Measurements from ENCODE around the gene DRD4.

Gene DRD4

DNA sequence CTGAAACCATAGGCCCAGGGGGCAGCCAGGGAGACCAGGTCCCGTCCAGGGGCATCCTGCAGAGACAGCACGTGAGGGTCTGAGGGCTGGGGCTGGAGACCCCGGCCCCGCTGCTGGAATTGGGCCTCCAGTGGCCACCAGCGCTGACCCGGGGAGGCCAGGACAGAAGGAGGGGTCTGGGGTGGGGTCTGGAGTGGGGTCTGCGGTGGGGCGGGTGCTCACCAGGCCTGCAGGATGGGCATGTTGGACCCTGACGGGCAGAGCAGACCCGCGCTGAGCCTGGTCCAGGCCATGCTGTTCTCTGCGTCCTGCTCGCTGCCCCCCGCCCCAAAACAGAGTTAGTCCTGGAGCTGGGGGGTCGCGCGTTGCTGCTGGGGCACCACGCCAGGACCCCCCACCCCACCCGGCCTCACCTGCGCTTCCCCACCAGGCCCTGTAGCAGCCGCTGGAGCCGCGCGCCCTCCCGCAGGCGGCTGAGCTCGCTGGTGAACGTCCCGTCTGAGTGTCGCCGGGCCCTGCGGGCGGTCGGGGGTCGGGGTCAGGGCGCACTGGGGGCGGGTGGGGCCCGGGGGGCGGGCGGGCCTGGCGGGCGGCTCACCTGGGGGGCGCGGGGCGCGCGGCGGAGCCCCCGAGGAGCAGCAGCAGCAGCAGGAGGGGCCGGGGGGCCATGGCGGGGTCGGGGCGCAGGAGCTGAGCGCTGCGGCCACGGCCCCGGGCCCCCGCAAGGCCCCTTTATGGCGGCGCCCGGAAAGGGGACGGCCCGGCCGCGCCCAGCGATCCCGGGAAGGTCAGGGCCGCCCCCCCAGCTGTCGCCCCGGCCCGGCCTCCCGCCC is 10.4 kb upstream of the DRD4 start, which contains the start of gene SCT:
Gene SCT, minus strand, starts transcription at position 707 of the 833 bp plus-strand sequence. Its CDS starts 38 bp downstream, at position 669.
- no peak within 1 kb of the TSS for H3K4me3 ChIP-seq (ENCODE audit: low read depth, low read length)
- TF ChIP-seq MYC (IDR thresholded peaks at IDR 0.05; ENCODE audit: low read depth, low read length) (no peak), POLR2A (IDR thresholded peaks at IDR 0.05; ENCODE audit: extremely low read depth, insufficient read length) (no peak)
- DNase-seq (ENCODE audit: low read depth) = no peak

DNA sequence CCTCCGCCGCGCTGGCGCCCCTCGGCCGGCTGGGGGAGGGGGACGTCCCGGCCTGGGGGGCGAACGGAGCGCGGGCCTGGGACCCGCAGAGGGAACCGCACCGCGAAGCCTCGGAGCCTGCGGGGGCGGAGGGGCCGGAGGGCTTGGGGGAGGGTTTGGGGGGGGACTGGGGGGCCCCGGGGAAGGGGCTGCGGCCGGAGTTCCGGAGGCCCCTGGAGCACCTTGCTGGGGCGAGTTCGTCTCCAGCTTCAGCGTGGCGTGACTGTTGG is 9.8 kb upstream of the DRD4 start:
- no peak for DNase-seq (ENCODE audit: low read depth)
- H3K4me3 ChIP-seq (ENCODE audit: low read depth, low read length) = no peak overlapping the region
- TF ChIP-seq, protein P1, sequence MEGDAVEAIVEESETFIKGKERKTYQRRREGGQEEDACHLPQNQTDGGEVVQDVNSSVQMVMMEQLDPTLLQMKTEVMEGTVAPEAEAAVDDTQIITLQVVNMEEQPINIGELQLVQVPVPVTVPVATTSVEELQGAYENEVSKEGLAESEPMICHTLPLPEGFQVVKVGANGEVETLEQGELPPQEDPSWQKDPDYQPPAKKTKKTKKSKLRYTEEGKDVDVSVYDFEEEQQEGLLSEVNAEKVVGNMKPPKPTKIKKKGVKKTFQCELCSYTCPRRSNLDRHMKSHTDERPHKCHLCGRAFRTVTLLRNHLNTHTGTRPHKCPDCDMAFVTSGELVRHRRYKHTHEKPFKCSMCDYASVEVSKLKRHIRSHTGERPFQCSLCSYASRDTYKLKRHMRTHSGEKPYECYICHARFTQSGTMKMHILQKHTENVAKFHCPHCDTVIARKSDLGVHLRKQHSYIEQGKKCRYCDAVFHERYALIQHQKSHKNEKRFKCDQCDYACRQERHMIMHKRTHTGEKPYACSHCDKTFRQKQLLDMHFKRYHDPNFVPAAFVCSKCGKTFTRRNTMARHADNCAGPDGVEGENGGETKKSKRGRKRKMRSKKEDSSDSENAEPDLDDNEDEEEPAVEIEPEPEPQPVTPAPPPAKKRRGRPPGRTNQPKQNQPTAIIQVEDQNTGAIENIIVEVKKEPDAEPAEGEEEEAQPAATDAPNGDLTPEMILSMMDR (IDR thresholded peaks at IDR 0.05; ENCODE audit: low read depth, low read length) = no peak
- TF ChIP-seq POLR2A (IDR thresholded peaks at IDR 0.05; ENCODE audit: extremely low read depth, insufficient read length) (no peak), MYC (IDR thresholded peaks at IDR 0.05; ENCODE audit: low read depth, low read length) (no peak)
- TF ChIP-seq, protein P2, sequence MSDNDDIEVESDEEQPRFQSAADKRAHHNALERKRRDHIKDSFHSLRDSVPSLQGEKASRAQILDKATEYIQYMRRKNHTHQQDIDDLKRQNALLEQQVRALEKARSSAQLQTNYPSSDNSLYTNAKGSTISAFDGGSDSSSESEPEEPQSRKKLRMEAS (IDR thresholded peaks at IDR 0.05; ENCODE audit: low read depth, low read length) = no peak

DNA sequence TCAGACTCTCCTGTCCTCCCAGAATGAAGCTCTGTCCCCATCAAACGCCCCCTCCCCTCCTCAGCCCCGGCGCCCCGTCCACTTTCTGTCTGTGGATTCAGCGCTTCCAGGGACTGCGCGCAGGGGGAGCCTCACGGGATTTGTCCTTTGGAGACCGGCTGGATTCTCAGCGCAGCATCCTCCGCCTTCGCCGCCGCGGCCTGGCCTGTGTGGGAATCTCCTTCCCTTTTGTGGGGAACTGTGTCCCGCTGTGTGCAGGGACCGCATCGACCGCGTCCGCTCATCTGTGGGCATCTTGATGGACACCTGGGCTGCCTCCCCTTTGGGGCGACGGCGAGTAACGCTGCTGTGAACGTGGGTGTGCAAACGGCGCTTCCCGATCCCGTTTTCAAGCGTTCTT is 9.0 kb upstream of the DRD4 start:
- peak; percentile 67 for DNase-seq (ENCODE audit: low read depth)
- TF ChIP-seq, protein P2 (IDR thresholded peaks at IDR 0.05; ENCODE audit: low read depth, low read length) = no peak
- TF ChIP-seq MYC (IDR thresholded peaks at IDR 0.05; ENCODE audit: low read depth, low read length) (no peak; the same call in 1 of the 2 replicates), POLR2A (IDR thresholded peaks at IDR 0.05; ENCODE audit: extremely low read depth, insufficient read length) (no peak)
- TF ChIP-seq, protein P1 (IDR thresholded peaks at IDR 0.05; ENCODE audit: low read depth, low read length) = no peak
- H3K4me3 ChIP-seq (ENCODE audit: low read depth, low read length) = peak overlapping the region; percentile 41

DNA sequence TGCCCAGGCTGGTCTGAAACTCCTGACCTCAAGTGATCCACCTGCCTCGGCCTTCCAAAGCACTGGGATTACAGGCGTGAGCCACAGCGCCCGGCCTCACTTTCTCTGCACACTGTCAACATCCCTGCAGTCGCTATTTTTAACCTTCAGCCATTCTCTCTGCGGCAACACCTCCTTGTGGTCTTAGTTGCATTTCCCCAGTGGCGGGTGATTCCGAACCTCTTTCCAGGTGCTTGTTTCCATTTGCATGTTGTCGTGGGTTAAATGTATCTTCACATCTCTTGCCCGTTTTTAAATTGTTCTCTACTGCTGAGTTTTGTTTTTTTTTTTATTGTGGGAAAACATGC is 7.9 kb upstream of the DRD4 start:
- H3K4me3 ChIP-seq (ENCODE audit: low read depth, low read length) = no peak overlapping the region
- TF ChIP-seq, protein P2 (IDR thresholded peaks at IDR 0.05; ENCODE audit: low read depth, low read length) = no peak
- TF ChIP-seq POLR2A (IDR thresholded peaks at IDR 0.05; ENCODE audit: extremely low read depth, insufficient read length) (no peak), MYC (IDR thresholded peaks at IDR 0.05; ENCODE audit: low read depth, low read length) (no peak)
- TF ChIP-seq, protein P1 (IDR thresholded peaks at IDR 0.05; ENCODE audit: low read depth, low read length) = no peak
- DNase-seq (ENCODE audit: low read depth) = no peak

DNA sequence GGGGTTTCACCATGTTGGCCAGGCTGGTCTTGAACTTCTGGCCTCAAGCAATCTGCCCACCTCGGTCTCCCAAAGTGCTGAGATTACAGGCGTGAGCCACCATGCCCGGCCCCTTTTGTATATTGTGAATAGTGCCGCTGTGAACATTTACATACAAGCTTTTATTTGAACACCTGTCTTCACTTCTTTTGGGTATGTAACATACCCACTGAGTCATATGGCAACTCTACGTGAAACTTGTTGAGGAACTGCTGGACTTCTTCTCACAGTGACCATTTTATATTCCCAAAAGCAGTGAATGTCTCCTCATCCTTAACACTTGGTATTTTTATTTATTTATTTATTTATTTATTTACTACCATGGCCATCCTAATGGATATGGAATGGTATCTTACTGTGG is 6.2 kb upstream of the DRD4 start:
- no peak for DNase-seq (ENCODE audit: low read depth)
- TF ChIP-seq, protein P1 (IDR thresholded peaks at IDR 0.05; ENCODE audit: low read depth, low read length) = no peak
- H3K4me3 ChIP-seq (ENCODE audit: low read depth, low read length) = no peak overlapping the region

DNA sequence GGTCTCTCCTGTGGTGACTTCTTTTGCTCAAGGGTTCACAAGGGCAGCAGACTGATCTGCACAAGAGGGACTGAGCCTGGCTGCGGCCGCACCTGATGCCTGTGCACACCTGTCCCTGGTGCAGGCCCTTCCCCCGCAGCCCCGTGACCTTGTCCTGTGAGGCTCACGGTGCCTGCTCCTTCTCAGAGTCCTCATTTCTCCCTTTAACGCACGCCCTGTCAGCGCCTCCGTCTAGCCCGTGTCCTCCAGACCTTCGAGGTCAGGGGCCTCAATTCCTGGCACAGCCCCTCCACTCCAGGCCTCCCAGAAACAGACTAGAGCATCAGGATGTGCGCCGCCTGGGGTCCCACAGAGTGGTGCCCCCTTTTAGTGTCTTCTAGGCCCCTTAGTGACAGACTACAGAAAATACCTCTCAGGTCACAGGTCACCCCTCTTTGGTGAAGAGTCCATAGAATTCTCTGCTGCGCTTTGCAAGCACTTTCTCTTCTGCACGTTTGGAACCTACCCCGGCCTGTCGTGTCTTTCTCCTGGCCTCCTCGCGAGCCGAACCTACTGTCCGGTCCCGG is 1.0 kb upstream of the DRD4 start:
- no peak for DNase-seq (ENCODE audit: low read depth)
- TF ChIP-seq MYC (IDR thresholded peaks at IDR 0.05; ENCODE audit: low read depth, low read length) = no peak
- TF ChIP-seq POLR2A (IDR thresholded peaks at IDR 0.05; ENCODE audit: extremely low read depth, insufficient read length) = no peak
- TF ChIP-seq, protein P2 (IDR thresholded peaks at IDR 0.05; ENCODE audit: low read depth, low read length) = no peak
- TF ChIP-seq, protein P1 (IDR thresholded peaks at IDR 0.05; ENCODE audit: low read depth, low read length) = no peak
- no peak overlapping the region for H3K4me3 ChIP-seq (ENCODE audit: low read depth, low read length)

Measured in NB4 (cell line).